Measurements from ENCODE around the gene PLCH2. TPM values are rescaled to one million over a fixed set of nuclear protein-coding genes. Genes with fewer than 3 reads are reported as not detected.

PLCH2 gene
- total RNA-seq, 2 experiments from 2014 or later: 0.80 to 0.84 TPM

- POLR2A ChIA-PET: no interaction called here
- CTCF ChIA-PET: no interaction called here
Observed at GRCh38 chr1:2474933-2475371, 1.1 kb upstream of the PLCH2 start.

- CTCF ChIA-PET: no interaction called here
- POLR2A ChIA-PET: no interaction called here
Observed at GRCh38 chr1:2475571-2475970, 518 bp upstream of the PLCH2 start.

- POLR2A ChIA-PET: no interaction called here
- CTCF ChIA-PET: interaction anchor here (0.9 kb wide), 1 partner anchor 20 kb away, joined by 3 read pairs; no protein-coding TSS in a partner anchor
Observed at GRCh38 chr1:2477309-2477708, 1.2 kb downstream of the PLCH2 start.

GRCh38 chr1:2477791-2478499, 1.9 kb downstream of the PLCH2 start:
- CTCF ChIA-PET: interaction anchor here (0.9 kb wide), 1 partner anchor 20 kb away, joined by 3 read pairs; no protein-coding TSS in a partner anchor
- POLR2A ChIA-PET: no interaction called here

GRCh38 chr1:2479186-2479585, 3.1 kb downstream of the PLCH2 start:
- ChIA-PET CTCF (no interaction called here), POLR2A (no interaction called here)

GRCh38 chr1:2479618-2480017, 3.5 kb downstream of the PLCH2 start:
- ChIA-PET CTCF (no interaction called here), POLR2A (no interaction called here)

GRCh38 chr1:2480236-2480985, 4.3 kb downstream of the PLCH2 start:
- ChIA-PET CTCF (interaction anchor here (0.6 kb wide), 1 partner anchor 292 kb away, joined by 7 read pairs; no protein-coding TSS in a partner anchor), POLR2A (no interaction called here)

GRCh38 chr1:2480986-2481364, 4.9 kb downstream of the PLCH2 start:
- ChIA-PET POLR2A (no interaction called here), CTCF (interaction anchor here (0.6 kb wide), 1 partner anchor 292 kb away, joined by 7 read pairs; no protein-coding TSS in a partner anchor)

- ChIA-PET CTCF (no interaction called here), POLR2A (no interaction called here)
Observed at GRCh38 chr1:2481885-2482284, 5.8 kb downstream of the PLCH2 start.

- CTCF ChIA-PET: no interaction called here
- POLR2A ChIA-PET: no interaction called here
Observed at GRCh38 chr1:2482588-2482987, 6.5 kb downstream of the PLCH2 start.

- POLR2A ChIA-PET: no interaction called here
- CTCF ChIA-PET: no interaction called here
Observed at GRCh38 chr1:2483026-2483425, 6.9 kb downstream of the PLCH2 start.

GRCh38 chr1:2483970-2484369, 7.9 kb downstream of the PLCH2 start:
- CTCF ChIA-PET: no interaction called here
- POLR2A ChIA-PET: no interaction called here

GRCh38 chr1:2486041-2486440, 10.0 kb downstream of the PLCH2 start:
- ChIA-PET POLR2A (no interaction called here), CTCF (no interaction called here)

GRCh38 chr1:2486558-2486957, 10.5 kb downstream of the PLCH2 start:
- ChIA-PET CTCF (no interaction called here), POLR2A (no interaction called here)

- ChIA-PET POLR2A (interaction anchor here (0.6 to 0.7 kb wide), 2 partner anchors 9 to 11 kb away, joined by 3 to 9 read pairs; no protein-coding TSS in a partner anchor), CTCF (interaction anchor here (0.9 to 1.0 kb wide), 2 partner anchors 9 to 964 kb away, joined by 3 read pairs; no protein-coding TSS in a partner anchor)
Observed at GRCh38 chr1:2488688-2489087, 12.6 kb downstream of the PLCH2 start.

GRCh38 chr1:2489615-2490014, 13.5 kb downstream of the PLCH2 start:
- CTCF ChIA-PET: interaction anchor here (0.9 kb wide), 1 partner anchor 964 kb away, joined by 3 read pairs; no protein-coding TSS in a partner anchor
- POLR2A ChIA-PET: no interaction called here

- ChIA-PET POLR2A (no interaction called here), CTCF (no interaction called here)
Observed at GRCh38 chr1:2492091-2492490, 16.0 kb downstream of the PLCH2 start.

- POLR2A ChIA-PET: no interaction called here
- CTCF ChIA-PET: no interaction called here
Observed at GRCh38 chr1:2493218-2493617, 17.1 kb downstream of the PLCH2 start.

GRCh38 chr1:2493691-2494322, 17.7 kb downstream of the PLCH2 start:
- POLR2A ChIA-PET: no interaction called here

GRCh38 chr1:2494323-2494693, 18.2 kb downstream of the PLCH2 start:
- ChIA-PET POLR2A (no interaction called here), CTCF (interaction anchor here (0.9 kb wide), 1 partner anchor 13 kb away, joined by 3 read pairs; no protein-coding TSS in a partner anchor)

More at GRCh38 chr1:2493691-2494322, 17.7 kb downstream of the PLCH2 start:
- CTCF ChIA-PET: interaction anchor here (0.9 kb wide), 1 partner anchor 14 kb away, joined by 3 read pairs; no protein-coding TSS in a partner anchor

GRCh38 chr1:2495026-2495425, 18.9 kb downstream of the PLCH2 start:
- ChIA-PET POLR2A (no interaction called here), CTCF (no interaction called here)

Measured in activated CD8-positive, alpha-beta memory T cell treated with anti-CD3 and anti-CD28 coated beads for 36 hours (primary cell).